Activated CD4-positive, alpha-beta T cell treated with anti-CD3 and anti-CD28 coated beads for 48 hours (primary cell): ENCODE measurements around the gene MAP4K3.
A peak's percentile ranks its signal among the peaks of the same experiment; 100 is the strongest.

Source experiments
- DNase-seq: peaks from one replicate; pipeline ENCODE4 v3.0.0-alpha.2; 2020

The MAP4K3 gene

DNA sequence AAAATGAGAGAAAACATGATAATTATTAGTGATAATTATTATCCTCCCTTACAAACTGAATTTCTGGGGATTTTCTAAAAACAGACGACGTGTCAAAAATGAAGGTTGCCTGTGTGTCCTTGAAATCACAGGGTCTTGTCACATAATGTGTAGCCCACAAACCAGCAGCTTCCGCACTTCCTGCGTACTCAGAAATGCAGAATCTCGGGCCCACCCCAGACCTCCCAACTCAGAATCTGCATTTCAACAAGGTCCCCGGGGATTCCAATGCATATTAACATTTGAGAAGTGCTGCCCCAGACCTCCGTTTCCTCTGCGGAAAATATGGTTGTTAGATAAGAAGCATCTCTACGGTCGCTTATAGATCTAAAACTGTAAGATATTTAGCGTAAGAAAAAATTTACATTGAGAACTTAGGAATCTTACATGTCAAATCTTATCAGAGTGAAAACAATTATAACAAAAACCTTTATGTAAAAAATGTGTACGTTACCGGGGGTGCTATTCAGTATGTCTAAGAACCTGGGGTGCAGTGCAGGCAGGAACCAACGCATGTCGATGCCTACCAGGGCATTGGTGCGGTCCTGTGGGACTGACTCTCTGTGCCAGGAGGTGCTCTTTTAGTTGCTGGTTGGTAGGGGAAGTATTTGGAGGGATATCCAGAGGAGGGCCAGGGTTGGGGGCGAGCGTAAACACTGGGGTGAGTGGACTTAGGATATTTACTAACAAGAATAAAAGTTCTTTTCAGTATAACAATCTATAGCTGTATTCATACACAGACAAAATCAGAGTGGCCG, 208.5 kb downstream of the MAP4K3 start:
- DNase-seq = no peak

DNA sequence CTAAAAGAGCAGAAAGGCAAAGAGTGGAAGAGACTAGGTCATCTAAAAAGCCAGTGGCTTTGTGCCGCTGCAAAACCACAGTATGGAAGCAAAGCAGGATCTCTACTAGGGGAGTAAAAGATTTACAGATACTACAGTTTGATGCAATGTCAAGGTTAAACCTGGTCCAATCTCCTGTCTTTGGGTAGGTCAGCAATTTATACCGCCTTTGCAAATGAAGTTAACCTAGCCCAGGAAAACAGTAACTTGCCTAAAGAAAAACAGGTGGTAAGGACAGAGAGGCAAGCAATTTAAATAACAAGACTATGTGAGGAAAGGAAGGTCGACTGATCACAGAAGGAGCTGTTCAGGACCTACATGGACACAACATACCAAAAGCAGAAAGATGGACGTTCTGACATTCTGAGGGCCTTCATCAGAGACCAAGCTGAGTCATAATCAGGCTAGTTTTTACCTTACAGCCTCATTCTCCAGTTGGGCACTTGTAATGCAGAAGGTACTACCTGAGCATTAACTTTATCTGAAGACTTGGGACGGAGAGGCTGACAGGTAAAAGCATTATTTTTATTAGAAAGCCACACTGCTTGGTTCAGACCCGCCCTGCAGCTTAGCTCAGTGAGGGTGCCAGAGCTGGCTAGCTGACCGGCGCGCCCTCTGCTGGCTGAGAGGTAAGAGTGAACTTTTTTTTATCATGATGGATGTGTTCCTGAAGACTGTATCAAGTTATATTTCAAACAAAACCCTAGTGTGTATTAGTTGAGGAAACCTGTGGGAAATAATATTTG, 209.3 kb downstream of the MAP4K3 start:
- peak; percentile 87 for DNase-seq

DNA sequence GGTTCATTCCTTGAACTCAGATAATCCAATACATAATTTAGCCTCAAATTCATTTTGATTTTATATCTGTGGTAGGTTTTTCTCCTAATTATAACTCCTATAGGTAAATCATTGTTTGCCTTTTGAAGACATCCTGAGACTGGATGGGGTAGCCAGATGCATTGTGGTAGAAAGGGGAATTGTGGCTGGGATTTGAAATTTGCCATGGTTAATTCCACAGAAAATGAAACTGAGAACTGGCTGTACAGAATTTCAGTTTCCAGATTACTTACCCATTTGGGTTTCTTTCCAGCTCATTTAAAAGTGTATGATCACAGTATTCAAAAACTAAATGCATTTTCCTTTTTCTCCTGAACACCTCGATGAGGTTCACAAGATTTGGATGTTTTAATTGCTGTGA, 211.5 kb downstream of the MAP4K3 start:
- no peak for DNase-seq

DNA sequence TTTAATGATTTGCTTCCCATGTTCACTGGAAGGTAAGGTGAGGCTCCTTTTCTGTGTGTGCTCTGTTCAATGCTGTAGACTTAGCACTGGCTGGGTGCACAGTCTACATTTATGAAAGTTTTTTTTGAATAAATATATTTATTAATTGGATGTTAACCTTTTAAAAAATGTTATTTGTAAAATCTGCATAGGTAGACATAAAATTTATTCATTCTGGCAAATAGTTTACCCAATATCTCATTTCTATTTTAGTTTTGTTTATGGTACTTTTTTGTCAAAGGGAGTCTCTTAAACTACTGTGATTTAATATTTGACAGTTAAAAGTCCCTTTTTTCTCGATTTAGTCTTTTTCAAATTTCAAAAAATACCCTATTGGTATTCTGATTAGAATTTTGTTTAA, 213.2 kb downstream of the MAP4K3 start:
- no peak for DNase-seq

DNA sequence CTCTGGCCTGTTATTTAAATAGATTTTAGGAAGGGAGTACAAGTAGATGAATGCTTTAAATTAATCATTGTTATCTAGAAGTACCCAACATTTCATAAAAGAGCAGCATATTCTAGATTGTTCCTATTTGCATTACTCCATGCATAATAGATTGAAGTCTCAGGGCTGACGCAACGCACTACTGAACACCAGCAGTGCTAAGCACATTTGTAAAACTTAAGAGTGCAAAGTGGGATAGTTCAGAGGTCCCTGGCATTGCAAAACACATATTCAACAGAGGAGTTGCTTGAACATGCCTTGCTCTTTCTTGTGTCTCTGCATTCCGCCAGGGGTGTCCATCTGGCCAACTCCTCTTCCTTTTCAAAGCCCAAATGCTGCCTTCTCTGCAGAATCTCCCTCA, 215.6 kb downstream of the MAP4K3 start:
- no peak for DNase-seq

DNA sequence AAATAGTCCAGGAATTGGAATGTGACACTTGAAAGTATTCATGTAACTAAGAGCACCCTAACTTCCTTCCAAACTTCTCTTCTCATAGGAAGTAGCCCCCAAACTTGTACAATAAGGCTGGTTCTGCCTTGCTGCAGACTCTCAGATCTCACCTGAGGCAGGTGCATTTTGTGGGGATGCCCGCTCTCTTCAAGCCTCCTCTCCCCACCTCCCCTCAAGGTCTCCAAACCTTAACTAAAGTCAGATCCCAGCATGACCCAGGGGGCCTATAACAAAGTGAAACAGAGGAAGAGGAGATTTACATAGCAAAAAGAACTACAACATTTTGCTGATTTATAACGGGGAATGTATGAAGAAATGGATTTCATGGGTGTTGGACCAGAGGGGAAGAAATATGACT, 216.9 kb downstream of the MAP4K3 start:
- no peak for DNase-seq

DNA sequence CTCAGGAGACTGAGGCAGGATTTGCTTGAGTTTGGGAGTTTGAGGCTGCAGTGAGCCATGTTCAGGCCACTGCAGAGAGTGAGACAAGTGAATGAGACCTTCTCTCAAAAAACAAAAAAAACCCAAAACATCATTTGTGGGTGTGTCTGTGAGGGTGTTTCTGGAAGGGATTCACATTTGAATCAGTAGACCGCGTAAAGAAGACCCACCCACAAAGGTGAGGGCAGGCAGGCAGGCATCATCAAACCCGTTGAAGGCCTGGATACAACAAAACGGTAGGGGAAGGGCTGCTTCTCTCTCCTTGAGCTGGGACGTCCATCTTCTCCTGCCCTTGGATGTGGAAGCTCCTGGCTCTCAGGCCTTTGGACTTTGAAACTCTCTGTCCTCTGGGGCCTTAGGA, 218.7 kb downstream of the MAP4K3 start:
- DNase-seq = no peak

DNA sequence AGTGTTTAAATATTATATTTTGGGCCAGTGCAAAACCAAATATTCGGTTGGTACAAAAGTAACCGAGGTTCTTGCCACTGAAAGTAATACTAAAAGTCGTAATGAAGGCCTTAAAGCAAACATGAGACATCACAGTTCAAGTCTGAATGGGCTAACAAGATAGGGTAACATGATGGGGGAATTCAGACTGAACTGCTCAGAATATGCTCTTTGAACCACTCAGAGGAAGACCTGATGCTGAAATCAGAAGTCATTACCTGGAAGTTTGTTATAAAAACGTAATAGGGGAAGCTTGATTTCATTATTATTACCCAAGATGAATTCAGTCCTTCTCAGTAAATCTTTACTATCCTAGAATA, 219.9 kb downstream of the MAP4K3 start:
- no peak for DNase-seq

DNA sequence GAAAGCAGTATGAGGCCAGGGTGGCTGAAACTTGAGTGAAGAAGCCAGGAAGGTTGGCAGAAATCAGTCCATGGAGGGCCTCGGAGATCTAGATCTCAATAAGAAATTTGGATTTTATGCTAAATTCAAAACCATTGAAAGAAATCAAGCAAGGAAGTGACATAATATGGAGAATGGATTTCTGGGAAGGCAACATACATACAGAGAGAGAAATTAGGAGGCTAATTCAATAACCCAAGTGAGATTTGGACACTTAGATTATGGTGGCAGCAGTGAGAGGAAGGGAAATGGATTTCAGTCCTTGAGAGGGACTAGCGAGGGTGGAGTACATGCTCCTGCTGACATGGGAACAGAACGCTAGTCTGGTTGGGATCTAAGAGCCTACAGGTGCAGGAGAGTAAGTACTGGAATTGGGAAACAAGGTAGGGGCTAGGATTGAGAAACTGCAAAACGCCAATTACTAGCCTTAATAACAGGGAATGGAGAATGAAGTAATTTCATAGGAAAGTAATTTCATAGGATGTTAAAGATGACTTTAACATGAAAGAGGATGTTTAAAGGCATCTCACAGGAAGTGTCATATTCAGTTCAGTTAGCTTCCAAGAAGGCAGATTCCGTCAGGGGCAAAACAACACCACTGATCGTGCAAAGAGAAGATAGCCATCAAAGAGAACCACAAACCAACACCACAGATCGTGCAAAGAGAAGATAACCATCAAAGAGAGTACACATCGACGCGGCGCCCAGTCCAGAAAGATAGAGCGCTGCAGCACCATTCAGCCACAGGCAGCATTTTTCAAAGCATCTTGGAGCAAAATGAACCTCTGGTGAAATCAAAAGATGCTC, 220.5 kb downstream of the MAP4K3 start:
- peak; percentile 78 for DNase-seq

DNA sequence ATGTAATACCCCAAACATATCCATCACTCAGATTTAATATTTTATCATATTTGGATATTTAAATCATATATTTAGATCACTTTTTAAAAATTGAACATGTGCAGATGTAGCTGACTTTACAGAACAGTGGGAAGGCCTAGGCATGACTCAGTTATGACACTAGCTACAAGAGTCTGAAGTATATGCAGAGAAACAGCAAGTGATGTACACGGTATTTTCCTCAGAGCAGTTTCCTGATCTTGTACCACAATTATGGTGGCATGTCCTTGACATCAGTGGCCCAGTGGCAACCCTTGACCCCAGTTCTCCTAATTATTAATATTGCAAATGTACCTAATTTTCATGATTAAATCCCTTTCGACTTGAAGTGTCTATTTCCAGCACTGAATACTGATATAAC, 221.5 kb downstream of the MAP4K3 start:
- no peak for DNase-seq

DNA sequence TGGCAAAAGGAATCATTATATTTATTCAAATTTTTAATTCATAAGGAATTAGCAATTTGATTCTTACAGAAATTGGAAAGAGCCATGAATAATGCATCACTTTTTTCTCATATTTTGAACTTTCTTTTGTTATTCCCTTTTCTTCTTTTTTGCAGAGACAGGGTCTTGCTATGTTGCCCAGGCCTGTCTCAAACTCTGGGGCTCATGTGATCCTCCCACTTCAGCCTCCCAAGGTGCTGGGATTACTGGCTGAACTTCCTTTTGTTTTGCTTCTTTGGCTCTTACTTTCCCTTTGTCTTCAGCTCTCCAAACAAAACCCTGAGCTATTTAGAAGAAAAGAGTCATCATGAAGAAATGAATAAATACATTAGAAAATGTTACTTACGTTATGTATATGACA, 224.1 kb downstream of the MAP4K3 start:
- DNase-seq = no peak

DNA sequence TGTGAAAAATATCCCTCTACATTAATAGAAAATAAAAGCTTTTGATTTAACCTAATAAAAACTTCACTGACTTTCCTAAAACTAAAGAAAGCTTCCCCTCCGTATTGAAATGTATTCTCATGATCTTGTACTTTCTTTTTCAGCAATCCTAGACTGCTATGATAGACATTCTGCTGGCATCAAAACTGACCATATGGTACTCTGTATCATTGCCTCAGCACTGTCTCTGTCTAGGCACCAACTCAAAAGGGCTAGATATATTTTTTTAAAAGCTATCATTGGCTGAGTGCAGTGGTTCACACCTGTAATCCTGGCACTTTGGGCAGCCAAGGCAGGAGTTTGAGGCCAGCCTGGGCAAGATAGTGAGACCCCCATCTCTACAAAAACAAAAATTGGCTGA, 226.2 kb downstream of the MAP4K3 start:
- DNase-seq = no peak

DNA sequence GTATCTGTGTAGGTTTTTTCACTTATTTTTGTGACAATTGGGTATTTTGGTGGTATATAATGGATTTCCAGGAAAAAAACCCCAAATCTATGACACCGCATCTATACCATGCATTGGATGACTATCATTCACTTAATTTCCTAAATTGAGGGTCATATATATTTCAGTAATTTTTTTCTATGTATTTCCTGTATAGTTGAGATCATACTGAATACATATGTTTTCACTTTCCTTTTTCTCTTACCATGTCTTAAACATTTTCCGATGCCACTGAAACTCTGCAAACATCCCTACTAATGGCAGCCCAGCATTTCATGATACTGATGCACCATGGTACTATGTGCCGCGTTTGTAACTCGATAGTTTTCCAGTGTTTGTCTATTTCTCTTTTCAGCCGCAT, 233.7 kb downstream of the MAP4K3 start:
- DNase-seq = no peak

DNA sequence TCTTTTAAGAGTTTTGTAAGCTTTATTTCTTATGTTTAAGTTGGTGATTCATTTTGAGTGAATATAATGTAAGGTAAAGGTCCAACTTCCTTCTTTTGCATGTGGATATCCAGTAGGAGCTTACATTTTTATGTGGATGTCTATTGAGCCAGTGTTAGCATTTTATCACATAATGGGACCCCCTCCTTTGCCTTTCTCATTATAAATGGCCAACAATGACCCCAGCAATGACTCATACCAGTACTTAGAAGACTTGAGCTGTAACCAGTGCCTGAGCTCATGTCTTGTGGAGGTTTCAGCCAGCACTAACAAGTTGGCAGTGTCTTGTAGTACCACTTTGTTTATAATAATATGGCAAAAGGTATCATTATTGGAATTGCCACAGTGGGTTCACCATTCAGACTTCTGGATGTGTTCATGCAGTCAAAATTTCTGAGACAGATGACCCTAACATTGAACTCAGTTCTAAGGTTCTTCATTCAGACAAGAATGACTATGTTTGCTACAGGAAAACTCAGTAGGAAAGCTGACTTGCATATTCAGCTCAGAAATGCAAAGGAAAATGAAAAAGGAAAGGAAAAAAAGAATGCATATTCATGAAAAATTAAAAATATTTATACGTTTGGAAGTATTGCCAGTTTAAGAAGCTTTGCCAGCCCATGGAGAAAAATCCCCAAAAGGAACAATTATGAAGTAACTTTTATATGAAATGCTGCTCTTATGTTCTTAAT, 234.3 kb downstream of the MAP4K3 start:
- DNase-seq = no peak
